Adrenal gland (tissue), 5 donors: ENCODE data around the gene RRBP1.

Experiments
- POLR2A ChIP-seq, 2 donors: fragments of 450-650 bp; IDR thresholded peaks; one replicate each; pipeline ENCODE4 v1.6.1; 2017; ENCODE audit warnings: antibody characterized with exemption in 2 of 2, mild to moderate bottlenecking in 2 of 2, moderate library complexity in 1 of 2
- TF ChIP-seq, protein P1 (sequence below), 6 experiments: fragments of 450-650 bp in 4 of 6; fragments of 200-600 bp in 2 of 6; sonication (generic) in 1 of 6; IDR thresholded peaks; 1 replicate in 5 of 6; 2 replicates in 1 of 6; pipeline versions ENCODE4 v1.5.1 to v1.8.0; 2016 to 2021; ENCODE audit warnings: antibody characterized with exemption in 6 of 6, mild to moderate bottlenecking in 2 of 6, moderate library complexity in 1 of 6
- donor health status: DM: no; HTN: no; CAD: no.

GRCh38 chr20:17622851-17623508 lies 59.1 kb downstream of the RRBP1 start:
- TF ChIP-seq, protein P1, sequence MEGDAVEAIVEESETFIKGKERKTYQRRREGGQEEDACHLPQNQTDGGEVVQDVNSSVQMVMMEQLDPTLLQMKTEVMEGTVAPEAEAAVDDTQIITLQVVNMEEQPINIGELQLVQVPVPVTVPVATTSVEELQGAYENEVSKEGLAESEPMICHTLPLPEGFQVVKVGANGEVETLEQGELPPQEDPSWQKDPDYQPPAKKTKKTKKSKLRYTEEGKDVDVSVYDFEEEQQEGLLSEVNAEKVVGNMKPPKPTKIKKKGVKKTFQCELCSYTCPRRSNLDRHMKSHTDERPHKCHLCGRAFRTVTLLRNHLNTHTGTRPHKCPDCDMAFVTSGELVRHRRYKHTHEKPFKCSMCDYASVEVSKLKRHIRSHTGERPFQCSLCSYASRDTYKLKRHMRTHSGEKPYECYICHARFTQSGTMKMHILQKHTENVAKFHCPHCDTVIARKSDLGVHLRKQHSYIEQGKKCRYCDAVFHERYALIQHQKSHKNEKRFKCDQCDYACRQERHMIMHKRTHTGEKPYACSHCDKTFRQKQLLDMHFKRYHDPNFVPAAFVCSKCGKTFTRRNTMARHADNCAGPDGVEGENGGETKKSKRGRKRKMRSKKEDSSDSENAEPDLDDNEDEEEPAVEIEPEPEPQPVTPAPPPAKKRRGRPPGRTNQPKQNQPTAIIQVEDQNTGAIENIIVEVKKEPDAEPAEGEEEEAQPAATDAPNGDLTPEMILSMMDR (IDR thresholded peaks at IDR 0.05), result no peak
- no peak for TF ChIP-seq POLR2A (IDR thresholded peaks at IDR 0.05)
